ENCODE results near the gene INO80D. TPM values are rescaled to one million over a fixed set of nuclear protein-coding genes. Genes with fewer than 3 reads are reported as not detected.

INO80D gene
- total and polyA plus RNA-seq, 2 donors (not counting 1 experiment from before 2014, with no cell fraction given): 4.8 to 7.4 TPM

DNA sequence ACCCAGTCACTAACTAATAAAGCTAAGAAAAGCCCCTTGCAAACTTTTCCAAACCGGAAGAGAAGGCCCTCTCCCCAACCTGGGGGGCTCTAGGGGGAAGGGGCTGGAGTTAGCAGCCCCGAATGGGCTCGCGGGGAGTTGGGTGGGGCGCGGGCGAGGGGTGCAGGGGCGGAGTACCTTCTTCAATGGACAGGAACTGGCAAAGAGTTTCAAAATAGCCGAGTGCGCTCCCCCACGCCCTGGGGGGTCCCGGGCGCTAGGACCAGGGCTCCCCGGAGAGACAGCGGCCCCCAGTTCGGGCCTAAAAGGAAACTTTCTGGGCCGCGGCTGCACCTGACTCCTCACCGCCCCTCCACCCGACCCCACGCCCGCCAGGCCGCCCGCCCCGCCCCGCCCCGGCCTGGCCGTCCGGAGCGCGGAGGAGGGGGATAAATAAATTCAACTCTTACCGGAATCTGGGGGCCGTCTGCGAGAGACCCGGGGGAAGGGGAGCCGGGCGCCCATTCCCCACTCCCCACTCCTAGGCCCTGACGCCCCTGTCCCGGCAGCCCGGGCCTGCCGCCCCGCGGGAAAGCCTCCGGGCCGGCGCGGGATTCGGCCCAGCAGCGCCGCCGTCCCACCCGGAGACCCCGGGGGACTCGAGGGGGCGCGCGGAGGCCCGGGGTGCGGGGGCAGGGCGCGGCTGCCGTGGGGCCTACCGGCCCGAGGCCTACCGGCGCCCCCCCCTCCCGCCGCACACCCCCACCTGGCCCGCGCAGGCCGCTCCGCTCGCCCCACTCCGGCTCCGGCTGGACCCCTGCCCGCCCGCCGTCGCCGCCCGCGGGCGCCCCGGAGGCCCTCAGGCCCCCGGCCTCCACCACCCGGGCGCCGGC, 868 bp downstream of the INO80D start:
- TF ChIP-seq, protein P1, sequence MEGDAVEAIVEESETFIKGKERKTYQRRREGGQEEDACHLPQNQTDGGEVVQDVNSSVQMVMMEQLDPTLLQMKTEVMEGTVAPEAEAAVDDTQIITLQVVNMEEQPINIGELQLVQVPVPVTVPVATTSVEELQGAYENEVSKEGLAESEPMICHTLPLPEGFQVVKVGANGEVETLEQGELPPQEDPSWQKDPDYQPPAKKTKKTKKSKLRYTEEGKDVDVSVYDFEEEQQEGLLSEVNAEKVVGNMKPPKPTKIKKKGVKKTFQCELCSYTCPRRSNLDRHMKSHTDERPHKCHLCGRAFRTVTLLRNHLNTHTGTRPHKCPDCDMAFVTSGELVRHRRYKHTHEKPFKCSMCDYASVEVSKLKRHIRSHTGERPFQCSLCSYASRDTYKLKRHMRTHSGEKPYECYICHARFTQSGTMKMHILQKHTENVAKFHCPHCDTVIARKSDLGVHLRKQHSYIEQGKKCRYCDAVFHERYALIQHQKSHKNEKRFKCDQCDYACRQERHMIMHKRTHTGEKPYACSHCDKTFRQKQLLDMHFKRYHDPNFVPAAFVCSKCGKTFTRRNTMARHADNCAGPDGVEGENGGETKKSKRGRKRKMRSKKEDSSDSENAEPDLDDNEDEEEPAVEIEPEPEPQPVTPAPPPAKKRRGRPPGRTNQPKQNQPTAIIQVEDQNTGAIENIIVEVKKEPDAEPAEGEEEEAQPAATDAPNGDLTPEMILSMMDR (conservative IDR thresholded peaks at IDR 0.05 in 1 of 2, IDR thresholded peaks at IDR 0.05 in 1 of 2; ENCODE audit: low read depth in 1 of 2, low read length in 2 of 2): no peak
- no peak for TF ChIP-seq EZH2 (IDR thresholded peaks at IDR 0.05; ENCODE audit: low read length, missing control alignments)
- Histone ChIP-seq H2AFZ (ENCODE audit: low read length) (peak overlapping the region; percentile 40), H3K4me1 (ENCODE audit: control insufficient read depth, extremely low read depth, insufficient read depth, low read length) (peaks cover 2% of the 10 kb centered on the region), H3K4me3 (replicated peaks in 1 of 4; ENCODE audit: control extremely low read depth in 1 of 4, insufficient read depth in 1 of 4, low read depth in 3 of 4, low read length in 4 of 4) (peak overlapping the region; percentile 74 to 89 (median 80)), H3K36me3 (ENCODE audit: control insufficient read depth, insufficient read depth, low read length) (no peaks in the 10 kb centered on the region), H3K4me2 (ENCODE audit: extremely low read depth, insufficient read depth, low read length) (peak overlapping the region; percentile 69), H3K79me2 (ENCODE audit: control insufficient read depth, insufficient read depth, low read length) (peaks cover 47% of the 10 kb centered on the region), H3K9me3 (ENCODE audit: control insufficient read depth, insufficient read depth, low read depth, low read length) (no peaks in the 10 kb centered on the region), H3K27ac (ENCODE audit: insufficient read depth, low read length) (peak overlapping the region; percentile 96), H3K27me3 (ENCODE audit: control insufficient read depth, insufficient read depth, low read length) (no peaks in the 10 kb centered on the region), H4K20me1 (ENCODE audit: control insufficient read depth, extremely low read depth, insufficient read depth, low read length) (no peaks in the 10 kb centered on the region), H3K9ac (ENCODE audit: insufficient read depth, low read length) (peak overlapping the region; percentile 90)
- peak; percentile 21 to 22 for DNase-seq (ENCODE audit: low read depth in 2 of 2)

DNA sequence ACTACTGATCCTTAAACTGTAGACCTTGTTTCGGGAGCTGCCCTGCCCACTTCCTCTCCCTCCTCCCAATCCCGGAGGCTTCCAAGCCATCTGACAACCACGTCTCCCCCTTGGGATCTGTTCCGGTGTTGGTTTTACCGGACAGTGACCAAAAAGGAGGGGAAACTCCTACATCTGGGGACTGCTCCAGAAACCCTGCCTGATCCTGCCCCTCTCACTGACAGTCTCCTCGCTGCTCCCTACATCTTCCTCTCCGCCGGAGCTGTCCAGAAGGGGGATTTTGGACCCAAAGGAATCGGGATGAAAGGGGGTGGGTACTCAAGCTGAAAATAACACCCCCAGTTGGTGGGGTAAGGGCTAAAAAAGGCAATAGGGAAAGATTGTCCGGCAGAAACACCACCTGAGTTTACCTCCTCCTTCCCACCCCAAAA, 1.5 kb downstream of the INO80D start:
- H2AFZ ChIP-seq (ENCODE audit: low read length): peak overlapping the region; percentile 40
- no peaks in the 10 kb centered on the region for H4K20me1 ChIP-seq (ENCODE audit: control insufficient read depth, extremely low read depth, insufficient read depth, low read length)
- H3K9me3 ChIP-seq (ENCODE audit: control insufficient read depth, insufficient read depth, low read depth, low read length): no peaks in the 10 kb centered on the region
- H3K36me3 ChIP-seq (ENCODE audit: control insufficient read depth, insufficient read depth, low read length): no peaks in the 10 kb centered on the region
- H3K27me3 ChIP-seq (ENCODE audit: control insufficient read depth, insufficient read depth, low read length): no peaks in the 10 kb centered on the region
- H3K4me2 ChIP-seq (ENCODE audit: extremely low read depth, insufficient read depth, low read length): peak overlapping the region; percentile 69
- peak overlapping the region; percentile 74 to 89 (median 80) for H3K4me3 ChIP-seq (replicated peaks in 1 of 4; ENCODE audit: control extremely low read depth in 1 of 4, insufficient read depth in 1 of 4, low read depth in 3 of 4, low read length in 4 of 4)
- peaks cover 2% of the 10 kb centered on the region for H3K4me1 ChIP-seq (ENCODE audit: control insufficient read depth, extremely low read depth, insufficient read depth, low read length)
- DNase-seq (ENCODE audit: low read depth in 2 of 2): peak; percentile 82 to 83
- H3K27ac ChIP-seq (ENCODE audit: insufficient read depth, low read length): peak overlapping the region; percentile 76
- H3K79me2 ChIP-seq (ENCODE audit: control insufficient read depth, insufficient read depth, low read length): peaks cover 54% of the 10 kb centered on the region
- peak overlapping the region; percentile 90 for H3K9ac ChIP-seq (ENCODE audit: insufficient read depth, low read length)
- TF ChIP-seq EZH2 (IDR thresholded peaks at IDR 0.05; ENCODE audit: low read length, missing control alignments): no peak
- TF ChIP-seq, protein P1 (conservative IDR thresholded peaks at IDR 0.05 in 1 of 2, IDR thresholded peaks at IDR 0.05 in 1 of 2; ENCODE audit: low read depth in 1 of 2, low read length in 2 of 2): peak in 1 of 2 donors; percentile 5

DNA sequence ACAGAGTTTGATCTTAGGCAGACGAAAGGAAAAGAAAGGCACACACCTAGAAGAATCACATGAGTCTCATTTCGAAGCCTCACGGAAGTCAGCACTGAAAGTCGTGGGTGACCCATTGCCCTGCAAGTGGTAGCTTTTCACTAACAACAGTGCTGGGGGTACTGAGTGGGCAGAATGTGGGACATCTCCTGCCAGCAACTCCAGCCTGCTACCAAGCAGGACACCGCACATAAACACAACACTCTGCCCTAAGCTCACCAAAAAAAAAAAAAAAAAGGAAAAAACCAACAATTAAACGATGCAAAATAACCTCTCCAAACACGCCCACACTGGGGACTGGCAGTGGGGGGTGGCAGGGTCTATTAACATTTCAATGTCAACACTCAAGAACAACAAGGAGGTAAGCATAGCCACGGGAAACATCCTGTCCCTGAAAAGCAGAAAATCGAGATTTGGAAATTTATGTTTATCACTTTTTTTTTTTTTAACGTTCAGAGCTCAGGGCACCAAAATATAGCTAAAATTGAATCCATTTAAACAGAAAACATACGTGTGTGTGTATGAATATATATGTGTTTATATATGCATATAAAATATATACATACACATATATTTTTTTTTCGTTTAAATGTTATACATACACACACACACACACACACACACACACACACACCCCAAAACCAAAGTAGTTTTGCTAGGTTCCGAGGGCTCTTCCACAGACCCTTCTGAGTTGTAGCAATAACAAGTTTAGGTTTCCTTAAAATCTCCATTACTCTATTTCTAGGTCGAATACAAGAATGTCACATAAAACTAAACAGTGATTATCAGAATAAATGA, 2.2 kb downstream of the INO80D start:
- Histone ChIP-seq H2AFZ (ENCODE audit: low read length) (peak overlapping the region; percentile 49), H4K20me1 (ENCODE audit: control insufficient read depth, extremely low read depth, insufficient read depth, low read length) (no peaks in the 10 kb centered on the region), H3K9ac (ENCODE audit: insufficient read depth, low read length) (peak overlapping the region; percentile 31), H3K27ac (ENCODE audit: insufficient read depth, low read length) (peak overlapping the region; percentile 76), H3K4me1 (ENCODE audit: control insufficient read depth, extremely low read depth, insufficient read depth, low read length) (peaks cover 2% of the 10 kb centered on the region), H3K36me3 (ENCODE audit: control insufficient read depth, insufficient read depth, low read length) (no peaks in the 10 kb centered on the region), H3K4me2 (ENCODE audit: extremely low read depth, insufficient read depth, low read length) (peak overlapping the region; percentile 69), H3K79me2 (ENCODE audit: control insufficient read depth, insufficient read depth, low read length) (peaks cover 57% of the 10 kb centered on the region), H3K9me3 (ENCODE audit: control insufficient read depth, insufficient read depth, low read depth, low read length) (no peaks in the 10 kb centered on the region), H3K27me3 (ENCODE audit: control insufficient read depth, insufficient read depth, low read length) (no peaks in the 10 kb centered on the region), H3K4me3 (replicated peaks in 1 of 4; ENCODE audit: control extremely low read depth in 1 of 4, insufficient read depth in 1 of 4, low read depth in 3 of 4, low read length in 4 of 4) (peak overlapping the region; percentile 74 to 89 (median 80))
- DNase-seq (ENCODE audit: low read depth in 2 of 2): peak; percentile 9
- TF ChIP-seq, protein P1 (conservative IDR thresholded peaks at IDR 0.05 in 1 of 2, IDR thresholded peaks at IDR 0.05 in 1 of 2; ENCODE audit: low read depth in 1 of 2, low read length in 2 of 2): no peak
- no peak for TF ChIP-seq EZH2 (IDR thresholded peaks at IDR 0.05; ENCODE audit: low read length, missing control alignments)

Measured in fibroblast of lung (primary cell).